ENCODE results near the gene RUVBL2.

GRCh38 chr19:48947258-48947542 is 46.5 kb upstream of the RUVBL2 start:
- TF ChIP-seq GATA2 (IDR thresholded peaks at IDR 0.05; ENCODE audit: low read depth, low read length) = no peak
- no peak for TF ChIP-seq GATA3 (IDR thresholded peaks at IDR 0.05; ENCODE audit: low read depth, low read length)
